Gastroesophageal sphincter (tissue), 3 donors: ENCODE measurements around the gene SRI.

Experiments
- POLR2A ChIP-seq, 2 donors: fragments of 450-650 bp; IDR thresholded peaks; one replicate each; pipeline ENCODE4 v1.6.1; 2017; ENCODE audit warnings: antibody characterized with exemption in 2 of 2, mild to moderate bottlenecking in 2 of 2, moderate library complexity in 1 of 2
- POLR2AphosphoS5 ChIP-seq: sonication (generic); formaldehyde crosslinking; IDR thresholded peaks from one replicate; pipeline ENCODE4 v1.6.1; 2017; ENCODE audit warnings: antibody characterized with exemption
- TF ChIP-seq, protein P1 (sequence below), 4 experiments: fragments of 200-600 bp in 2 of 4; fragments of 450-650 bp in 2 of 4; sonication (generic) in 1 of 4; IDR thresholded peaks; one replicate each; pipeline ENCODE4 v1.5.1; 2017 to 2019; ENCODE audit warnings: antibody characterized with exemption in 4 of 4, mild to moderate bottlenecking in 2 of 4, moderate library complexity in 2 of 4

GRCh38 chr7:88268051-88268450 lies 48.2 kb upstream of the SRI start:
- TF ChIP-seq, protein P1, sequence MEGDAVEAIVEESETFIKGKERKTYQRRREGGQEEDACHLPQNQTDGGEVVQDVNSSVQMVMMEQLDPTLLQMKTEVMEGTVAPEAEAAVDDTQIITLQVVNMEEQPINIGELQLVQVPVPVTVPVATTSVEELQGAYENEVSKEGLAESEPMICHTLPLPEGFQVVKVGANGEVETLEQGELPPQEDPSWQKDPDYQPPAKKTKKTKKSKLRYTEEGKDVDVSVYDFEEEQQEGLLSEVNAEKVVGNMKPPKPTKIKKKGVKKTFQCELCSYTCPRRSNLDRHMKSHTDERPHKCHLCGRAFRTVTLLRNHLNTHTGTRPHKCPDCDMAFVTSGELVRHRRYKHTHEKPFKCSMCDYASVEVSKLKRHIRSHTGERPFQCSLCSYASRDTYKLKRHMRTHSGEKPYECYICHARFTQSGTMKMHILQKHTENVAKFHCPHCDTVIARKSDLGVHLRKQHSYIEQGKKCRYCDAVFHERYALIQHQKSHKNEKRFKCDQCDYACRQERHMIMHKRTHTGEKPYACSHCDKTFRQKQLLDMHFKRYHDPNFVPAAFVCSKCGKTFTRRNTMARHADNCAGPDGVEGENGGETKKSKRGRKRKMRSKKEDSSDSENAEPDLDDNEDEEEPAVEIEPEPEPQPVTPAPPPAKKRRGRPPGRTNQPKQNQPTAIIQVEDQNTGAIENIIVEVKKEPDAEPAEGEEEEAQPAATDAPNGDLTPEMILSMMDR (IDR thresholded peaks at IDR 0.05) = no peak
- no peak for TF ChIP-seq POLR2A (IDR thresholded peaks at IDR 0.05)
- no peak for TF ChIP-seq POLR2AphosphoS5
